Endothelial cell of umbilical vein (primary cell): Measurements from ENCODE around the gene PAPOLA.

Experiments used
- EZH2 ChIP-seq: IDR thresholded peaks from 2 replicates; pipeline ENCODE4 v1.6.1; 2012; ENCODE audit warnings: borderline replicate concordance, low read depth, mild to moderate bottlenecking, moderate library complexity, low read length, inconsistent platforms; ENCODE audit not compliant: severe bottlenecking
- JUN ChIP-seq: IDR thresholded peaks from 2 replicates; pipeline ENCODE4 v1.6.1; 2011; ENCODE audit warnings: borderline replicate concordance, low read depth; ENCODE audit not compliant: insufficient read length, insufficient read depth
- MYC ChIP-seq: IDR thresholded peaks from one replicate; pipeline ENCODE4 v1.6.1; 2011; ENCODE audit warnings: mild to moderate bottlenecking, low read depth, low read length
- POLR2A ChIP-seq: IDR thresholded peaks from 2 replicates; pipeline ENCODE4 v1.6.1; 2012; ENCODE audit warnings: low read depth, mild to moderate bottlenecking, control low read depth, low read length
- POLR2AphosphoS5 ChIP-seq: IDR thresholded peaks from 2 replicates; pipeline ENCODE4 v1.6.1; 2012; ENCODE audit warnings: low read depth, mild to moderate bottlenecking, control low read depth, low read length, moderate library complexity; ENCODE audit not compliant: insufficient read depth
- TF ChIP-seq, protein P1 (sequence below), 2 donors: IDR thresholded peaks; 1 replicate in 1 of 2; 2 replicates in 1 of 2; pipeline ENCODE4 v1.5.1; 2011; ENCODE audit warnings: low read length in 2 of 2, mild to moderate bottlenecking in 2 of 2, moderate library complexity in 2 of 2, control low read depth in 1 of 2, inconsistent platforms in 1 of 2, low read depth in 1 of 2; ENCODE audit not compliant: insufficient read depth in 1 of 2; ENCODE audit errors: extremely low read depth in 1 of 2

DNA sequence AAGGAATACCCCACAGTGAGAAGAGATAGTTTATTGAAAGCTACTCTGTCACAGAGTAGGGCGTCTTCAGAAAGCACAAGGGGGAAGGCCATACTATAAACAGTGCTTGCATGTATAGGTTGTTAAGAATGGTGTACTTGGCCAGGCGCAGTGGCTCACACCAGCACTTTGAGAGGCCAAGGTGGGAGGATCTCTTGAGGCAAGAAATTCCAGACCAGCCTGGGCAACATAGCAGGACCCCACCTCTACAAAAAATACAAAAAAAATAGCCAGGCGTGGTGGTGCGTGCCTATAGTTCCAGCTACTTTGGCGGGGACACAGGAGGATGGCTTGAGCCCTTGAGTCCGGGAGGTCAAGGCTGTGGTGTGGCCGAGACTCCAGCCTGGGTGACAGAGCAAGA, 38.0 kb upstream of the PAPOLA start:
- TF ChIP-seq, protein P1, sequence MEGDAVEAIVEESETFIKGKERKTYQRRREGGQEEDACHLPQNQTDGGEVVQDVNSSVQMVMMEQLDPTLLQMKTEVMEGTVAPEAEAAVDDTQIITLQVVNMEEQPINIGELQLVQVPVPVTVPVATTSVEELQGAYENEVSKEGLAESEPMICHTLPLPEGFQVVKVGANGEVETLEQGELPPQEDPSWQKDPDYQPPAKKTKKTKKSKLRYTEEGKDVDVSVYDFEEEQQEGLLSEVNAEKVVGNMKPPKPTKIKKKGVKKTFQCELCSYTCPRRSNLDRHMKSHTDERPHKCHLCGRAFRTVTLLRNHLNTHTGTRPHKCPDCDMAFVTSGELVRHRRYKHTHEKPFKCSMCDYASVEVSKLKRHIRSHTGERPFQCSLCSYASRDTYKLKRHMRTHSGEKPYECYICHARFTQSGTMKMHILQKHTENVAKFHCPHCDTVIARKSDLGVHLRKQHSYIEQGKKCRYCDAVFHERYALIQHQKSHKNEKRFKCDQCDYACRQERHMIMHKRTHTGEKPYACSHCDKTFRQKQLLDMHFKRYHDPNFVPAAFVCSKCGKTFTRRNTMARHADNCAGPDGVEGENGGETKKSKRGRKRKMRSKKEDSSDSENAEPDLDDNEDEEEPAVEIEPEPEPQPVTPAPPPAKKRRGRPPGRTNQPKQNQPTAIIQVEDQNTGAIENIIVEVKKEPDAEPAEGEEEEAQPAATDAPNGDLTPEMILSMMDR (IDR thresholded peaks at IDR 0.05; ENCODE audit: extremely low read depth in 1 of 2, insufficient read depth in 1 of 2, low read depth in 1 of 2, low read length in 2 of 2) = no peak
- no peak for TF ChIP-seq JUN
- TF ChIP-seq POLR2AphosphoS5 = no peak
- TF ChIP-seq POLR2A = no peak
- no peak for TF ChIP-seq EZH2
- TF ChIP-seq MYC = no peak
